GM23338 (cell line): ENCODE results near the gene SEC16A.

Experiments
- EZH2 ChIP-seq: fragments of 200-600 bp; sonication (generic); IDR thresholded peaks from one replicate; pipeline ENCODE4 v1.8.0; 2017; ENCODE audit warnings: antibody characterized with exemption, mild to moderate bottlenecking, low read depth; ENCODE audit not compliant: unreplicated experiment
- POLR2AphosphoS5 ChIP-seq: IDR thresholded peaks from 2 replicates; pipeline ENCODE4 v1.6.1; 2016; ENCODE audit warnings: antibody characterized with exemption, low read depth
- REST ChIP-seq: IDR thresholded peaks from one replicate; pipeline ENCODE4 v1.6.1; 2018; ENCODE audit warnings: antibody characterized with exemption; ENCODE audit not compliant: unreplicated experiment
- TF ChIP-seq, protein P1 (sequence below), 2 experiments: fragments of 200-600 bp in 1 of 2; sonication (generic) in 1 of 2; conservative IDR thresholded peaks; 2 replicates each; pipeline versions ENCODE4 v1.5.1 to v1.6.1; 2016 to 2017; ENCODE audit warnings: antibody characterized with exemption in 2 of 2, low read depth in 2 of 2, mild to moderate bottlenecking in 2 of 2, moderate library complexity in 1 of 2

DNA sequence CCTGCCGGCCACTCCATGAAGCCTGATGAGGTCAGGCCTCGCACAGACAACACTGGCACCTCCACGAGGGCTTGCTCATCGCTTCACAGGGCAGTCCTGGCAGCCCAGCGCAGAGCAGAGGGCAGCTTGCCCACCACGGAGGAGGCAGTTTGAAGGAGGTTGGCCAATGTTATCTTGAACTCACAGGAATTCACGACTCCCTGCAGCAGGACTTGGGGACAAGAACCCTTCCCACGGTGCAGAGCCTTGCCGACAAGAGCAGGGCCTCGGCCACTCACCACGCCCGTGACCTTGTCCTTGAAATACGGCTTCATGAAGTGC lies 87.9 kb downstream of the SEC16A start:
- TF ChIP-seq, protein P1, sequence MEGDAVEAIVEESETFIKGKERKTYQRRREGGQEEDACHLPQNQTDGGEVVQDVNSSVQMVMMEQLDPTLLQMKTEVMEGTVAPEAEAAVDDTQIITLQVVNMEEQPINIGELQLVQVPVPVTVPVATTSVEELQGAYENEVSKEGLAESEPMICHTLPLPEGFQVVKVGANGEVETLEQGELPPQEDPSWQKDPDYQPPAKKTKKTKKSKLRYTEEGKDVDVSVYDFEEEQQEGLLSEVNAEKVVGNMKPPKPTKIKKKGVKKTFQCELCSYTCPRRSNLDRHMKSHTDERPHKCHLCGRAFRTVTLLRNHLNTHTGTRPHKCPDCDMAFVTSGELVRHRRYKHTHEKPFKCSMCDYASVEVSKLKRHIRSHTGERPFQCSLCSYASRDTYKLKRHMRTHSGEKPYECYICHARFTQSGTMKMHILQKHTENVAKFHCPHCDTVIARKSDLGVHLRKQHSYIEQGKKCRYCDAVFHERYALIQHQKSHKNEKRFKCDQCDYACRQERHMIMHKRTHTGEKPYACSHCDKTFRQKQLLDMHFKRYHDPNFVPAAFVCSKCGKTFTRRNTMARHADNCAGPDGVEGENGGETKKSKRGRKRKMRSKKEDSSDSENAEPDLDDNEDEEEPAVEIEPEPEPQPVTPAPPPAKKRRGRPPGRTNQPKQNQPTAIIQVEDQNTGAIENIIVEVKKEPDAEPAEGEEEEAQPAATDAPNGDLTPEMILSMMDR (conservative IDR thresholded peaks at IDR 0.05; ENCODE audit: low read depth in 2 of 2): no peak
- no peak for TF ChIP-seq REST
- TF ChIP-seq POLR2AphosphoS5: no peak
- TF ChIP-seq EZH2: no peak
